ENCODE results near the gene EHBP1L1. TPM values are rescaled to one million over a fixed set of nuclear protein-coding genes. Genes with fewer than 3 reads are reported as not detected.

Gene EHBP1L1
- total and polyA plus RNA-seq, 4 donors: 1.1 to 120 (median 10.0) TPM

DNA sequence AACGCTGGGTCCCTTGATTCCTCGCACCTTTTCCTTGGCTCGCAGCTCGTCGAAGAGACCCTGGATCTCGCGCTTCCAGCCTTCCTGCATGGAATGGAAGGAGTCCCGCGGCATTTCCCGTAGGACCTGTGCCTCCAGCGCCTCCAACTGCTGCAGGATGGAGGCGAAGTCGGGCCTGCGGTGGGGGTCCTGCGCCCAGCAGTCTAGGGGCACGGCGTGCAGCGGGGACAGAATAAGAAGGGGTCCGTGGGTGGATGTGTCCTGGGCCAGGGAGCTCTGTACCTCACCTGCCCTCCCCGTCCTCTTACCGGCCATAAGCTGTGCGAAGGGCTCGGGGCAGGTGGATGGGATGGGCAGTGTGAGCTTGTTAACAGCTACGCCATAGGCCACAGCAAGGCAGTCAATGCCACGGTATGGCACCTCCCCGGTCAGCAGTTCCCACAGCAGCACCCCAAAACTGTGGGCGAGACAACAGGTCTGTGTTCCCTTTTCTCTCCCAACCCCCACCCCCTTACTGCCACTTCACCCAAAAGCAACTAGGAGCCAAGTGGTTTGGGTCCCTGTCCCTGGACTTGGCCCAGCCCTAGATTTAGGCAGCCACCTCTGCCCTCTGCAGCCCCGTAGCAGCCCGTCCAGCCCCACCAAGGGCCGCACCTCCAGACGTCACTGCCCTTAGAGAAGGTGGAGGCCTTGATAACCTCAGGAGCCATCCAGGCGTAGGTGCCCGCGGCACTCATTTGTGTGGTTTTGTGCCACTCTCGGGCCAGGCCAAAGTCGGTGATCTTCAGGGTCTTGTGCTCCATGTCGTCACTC, 32.0 kb downstream of the EHBP1L1 start:
- no peaks in the 10 kb centered on the region for H3K27me3 ChIP-seq (ENCODE audit: control insufficient read depth in 4 of 4, insufficient read depth in 4 of 4, low read length in 3 of 4)
- H3K9ac ChIP-seq (ENCODE audit: low read depth in 1 of 2, low read length in 2 of 2): no peak overlapping the region
- DNase-seq (ENCODE audit: low spot score): no peak
- H3K9me3 ChIP-seq (ENCODE audit: control insufficient read depth in 4 of 4, low read length in 3 of 4): no peaks in the 10 kb centered on the region
- H3K4me1 ChIP-seq (ENCODE audit: control insufficient read depth in 4 of 4, insufficient read depth in 4 of 4, low read length in 3 of 4): peaks cover 9 to 41% (median 30%) of the 10 kb centered on the region in 4 donors
- TF ChIP-seq, protein P1, sequence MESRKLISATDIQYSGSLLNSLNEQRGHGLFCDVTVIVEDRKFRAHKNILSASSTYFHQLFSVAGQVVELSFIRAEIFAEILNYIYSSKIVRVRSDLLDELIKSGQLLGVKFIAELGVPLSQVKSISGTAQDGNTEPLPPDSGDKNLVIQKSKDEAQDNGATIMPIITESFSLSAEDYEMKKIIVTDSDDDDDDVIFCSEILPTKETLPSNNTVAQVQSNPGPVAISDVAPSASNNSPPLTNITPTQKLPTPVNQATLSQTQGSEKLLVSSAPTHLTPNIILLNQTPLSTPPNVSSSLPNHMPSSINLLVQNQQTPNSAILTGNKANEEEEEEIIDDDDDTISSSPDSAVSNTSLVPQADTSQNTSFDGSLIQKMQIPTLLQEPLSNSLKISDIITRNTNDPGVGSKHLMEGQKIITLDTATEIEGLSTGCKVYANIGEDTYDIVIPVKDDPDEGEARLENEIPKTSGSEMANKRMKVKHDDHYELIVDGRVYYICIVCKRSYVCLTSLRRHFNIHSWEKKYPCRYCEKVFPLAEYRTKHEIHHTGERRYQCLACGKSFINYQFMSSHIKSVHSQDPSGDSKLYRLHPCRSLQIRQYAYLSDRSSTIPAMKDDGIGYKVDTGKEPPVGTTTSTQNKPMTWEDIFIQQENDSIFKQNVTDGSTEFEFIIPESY (IDR thresholded peaks at IDR 0.05): no peak
- TF ChIP-seq, protein P2, sequence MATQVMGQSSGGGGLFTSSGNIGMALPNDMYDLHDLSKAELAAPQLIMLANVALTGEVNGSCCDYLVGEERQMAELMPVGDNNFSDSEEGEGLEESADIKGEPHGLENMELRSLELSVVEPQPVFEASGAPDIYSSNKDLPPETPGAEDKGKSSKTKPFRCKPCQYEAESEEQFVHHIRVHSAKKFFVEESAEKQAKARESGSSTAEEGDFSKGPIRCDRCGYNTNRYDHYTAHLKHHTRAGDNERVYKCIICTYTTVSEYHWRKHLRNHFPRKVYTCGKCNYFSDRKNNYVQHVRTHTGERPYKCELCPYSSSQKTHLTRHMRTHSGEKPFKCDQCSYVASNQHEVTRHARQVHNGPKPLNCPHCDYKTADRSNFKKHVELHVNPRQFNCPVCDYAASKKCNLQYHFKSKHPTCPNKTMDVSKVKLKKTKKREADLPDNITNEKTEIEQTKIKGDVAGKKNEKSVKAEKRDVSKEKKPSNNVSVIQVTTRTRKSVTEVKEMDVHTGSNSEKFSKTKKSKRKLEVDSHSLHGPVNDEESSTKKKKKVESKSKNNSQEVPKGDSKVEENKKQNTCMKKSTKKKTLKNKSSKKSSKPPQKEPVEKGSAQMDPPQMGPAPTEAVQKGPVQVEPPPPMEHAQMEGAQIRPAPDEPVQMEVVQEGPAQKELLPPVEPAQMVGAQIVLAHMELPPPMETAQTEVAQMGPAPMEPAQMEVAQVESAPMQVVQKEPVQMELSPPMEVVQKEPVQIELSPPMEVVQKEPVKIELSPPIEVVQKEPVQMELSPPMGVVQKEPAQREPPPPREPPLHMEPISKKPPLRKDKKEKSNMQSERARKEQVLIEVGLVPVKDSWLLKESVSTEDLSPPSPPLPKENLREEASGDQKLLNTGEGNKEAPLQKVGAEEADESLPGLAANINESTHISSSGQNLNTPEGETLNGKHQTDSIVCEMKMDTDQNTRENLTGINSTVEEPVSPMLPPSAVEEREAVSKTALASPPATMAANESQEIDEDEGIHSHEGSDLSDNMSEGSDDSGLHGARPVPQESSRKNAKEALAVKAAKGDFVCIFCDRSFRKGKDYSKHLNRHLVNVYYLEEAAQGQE (IDR thresholded peaks at IDR 0.05): no peak
- TF ChIP-seq SP1 (IDR thresholded peaks at IDR 0.05) (no peak), TAF1 (conservative IDR thresholded peaks at IDR 0.05) (no peak), HNF4A (conservative IDR thresholded peaks at IDR 0.05) (no peak), GABPA (IDR thresholded peaks at IDR 0.05 in 1 of 2, conservative IDR thresholded peaks at IDR 0.05 in 1 of 2) (no peak), FOXA1 (IDR thresholded peaks at IDR 0.05) (no peak), FOXA2 (IDR thresholded peaks at IDR 0.05) (no peak), HNF4G (IDR thresholded peaks at IDR 0.05) (no peak), EGR1 (IDR thresholded peaks at IDR 0.05; ENCODE audit: low read depth in 2 of 2) (no peak), RAD21 (IDR thresholded peaks at IDR 0.05) (no peak), RXRA (IDR thresholded peaks at IDR 0.05) (no peak), JUND (IDR thresholded peaks at IDR 0.05) (no peak), NR2F2 (IDR thresholded peaks at IDR 0.05) (no peak)
- TF ChIP-seq, protein P3, sequence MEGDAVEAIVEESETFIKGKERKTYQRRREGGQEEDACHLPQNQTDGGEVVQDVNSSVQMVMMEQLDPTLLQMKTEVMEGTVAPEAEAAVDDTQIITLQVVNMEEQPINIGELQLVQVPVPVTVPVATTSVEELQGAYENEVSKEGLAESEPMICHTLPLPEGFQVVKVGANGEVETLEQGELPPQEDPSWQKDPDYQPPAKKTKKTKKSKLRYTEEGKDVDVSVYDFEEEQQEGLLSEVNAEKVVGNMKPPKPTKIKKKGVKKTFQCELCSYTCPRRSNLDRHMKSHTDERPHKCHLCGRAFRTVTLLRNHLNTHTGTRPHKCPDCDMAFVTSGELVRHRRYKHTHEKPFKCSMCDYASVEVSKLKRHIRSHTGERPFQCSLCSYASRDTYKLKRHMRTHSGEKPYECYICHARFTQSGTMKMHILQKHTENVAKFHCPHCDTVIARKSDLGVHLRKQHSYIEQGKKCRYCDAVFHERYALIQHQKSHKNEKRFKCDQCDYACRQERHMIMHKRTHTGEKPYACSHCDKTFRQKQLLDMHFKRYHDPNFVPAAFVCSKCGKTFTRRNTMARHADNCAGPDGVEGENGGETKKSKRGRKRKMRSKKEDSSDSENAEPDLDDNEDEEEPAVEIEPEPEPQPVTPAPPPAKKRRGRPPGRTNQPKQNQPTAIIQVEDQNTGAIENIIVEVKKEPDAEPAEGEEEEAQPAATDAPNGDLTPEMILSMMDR (IDR thresholded peaks at IDR 0.05; ENCODE audit: low read depth, low read length, missing input control): no peak
- TF ChIP-seq, protein P4, sequence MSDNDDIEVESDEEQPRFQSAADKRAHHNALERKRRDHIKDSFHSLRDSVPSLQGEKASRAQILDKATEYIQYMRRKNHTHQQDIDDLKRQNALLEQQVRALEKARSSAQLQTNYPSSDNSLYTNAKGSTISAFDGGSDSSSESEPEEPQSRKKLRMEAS (IDR thresholded peaks at IDR 0.05): no peak
- TF ChIP-seq, protein P5, sequence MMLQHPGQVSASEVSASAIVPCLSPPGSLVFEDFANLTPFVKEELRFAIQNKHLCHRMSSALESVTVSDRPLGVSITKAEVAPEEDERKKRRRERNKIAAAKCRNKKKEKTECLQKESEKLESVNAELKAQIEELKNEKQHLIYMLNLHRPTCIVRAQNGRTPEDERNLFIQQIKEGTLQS (IDR thresholded peaks at IDR 0.05): no peak
- WGBS: 93% methylated on average over 37 of the region's 37 CpGs
- no peak overlapping the region for H3K4me3 ChIP-seq (ENCODE audit: low read depth in 1 of 3, low read length in 3 of 3)
- H3K36me3 ChIP-seq (ENCODE audit: control insufficient read depth in 4 of 4, insufficient read depth in 3 of 4, low read depth in 1 of 4, low read length in 3 of 4): peaks cover 9 to 51% (median 25%) of the 10 kb centered on the region in 4 donors
- no peak overlapping the region for H3K27ac ChIP-seq (ENCODE audit: low read depth in 1 of 2, low read length in 2 of 2)

All from liver (tissue), 9 donors.